HEK293 (cell line): Measurements from ENCODE around the gene OGFOD1.

Source experiments
- ZNF558 ChIP-seq: fragments of 450-650 bp; formaldehyde crosslinking; IDR thresholded peaks from 2 replicates; pipeline ENCODE4 v1.5.1; 2016; ENCODE audit warnings: missing biosample characterization, missing genetic modification characterization
- TF ChIP-seq, protein P1 (sequence below): fragments of 450-650 bp; formaldehyde crosslinking; IDR thresholded peaks from 2 replicates; pipeline ENCODE4 v1.5.1; 2016; ENCODE audit warnings: missing biosample characterization, missing genetic modification characterization

GRCh38 chr16:56450275-56450985, 924 bp upstream of the OGFOD1 start:
- TF ChIP-seq, protein P1, sequence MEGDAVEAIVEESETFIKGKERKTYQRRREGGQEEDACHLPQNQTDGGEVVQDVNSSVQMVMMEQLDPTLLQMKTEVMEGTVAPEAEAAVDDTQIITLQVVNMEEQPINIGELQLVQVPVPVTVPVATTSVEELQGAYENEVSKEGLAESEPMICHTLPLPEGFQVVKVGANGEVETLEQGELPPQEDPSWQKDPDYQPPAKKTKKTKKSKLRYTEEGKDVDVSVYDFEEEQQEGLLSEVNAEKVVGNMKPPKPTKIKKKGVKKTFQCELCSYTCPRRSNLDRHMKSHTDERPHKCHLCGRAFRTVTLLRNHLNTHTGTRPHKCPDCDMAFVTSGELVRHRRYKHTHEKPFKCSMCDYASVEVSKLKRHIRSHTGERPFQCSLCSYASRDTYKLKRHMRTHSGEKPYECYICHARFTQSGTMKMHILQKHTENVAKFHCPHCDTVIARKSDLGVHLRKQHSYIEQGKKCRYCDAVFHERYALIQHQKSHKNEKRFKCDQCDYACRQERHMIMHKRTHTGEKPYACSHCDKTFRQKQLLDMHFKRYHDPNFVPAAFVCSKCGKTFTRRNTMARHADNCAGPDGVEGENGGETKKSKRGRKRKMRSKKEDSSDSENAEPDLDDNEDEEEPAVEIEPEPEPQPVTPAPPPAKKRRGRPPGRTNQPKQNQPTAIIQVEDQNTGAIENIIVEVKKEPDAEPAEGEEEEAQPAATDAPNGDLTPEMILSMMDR (tag by site-specific recombination): no peak
- no peak for TF ChIP-seq ZNF558 (tag by site-specific recombination)
